Neural cell (in vitro differentiated cells): ENCODE measurements around the gene HP. TPM values are rescaled to one million over a fixed set of nuclear protein-coding genes. Genes with fewer than 3 reads are reported as not detected.
A peak's percentile ranks its signal among the peaks of the same experiment; 100 is the strongest.

Experiments
- H2AFZ ChIP-seq: fragments of 200-600, 300-800 bp; sonication (generic), shearing (Covaris generic); 2 replicates; pipeline ENCODE4 v1.6.0; 2014; ENCODE audit warnings: low read depth, mild to moderate bottlenecking, antibody characterized with exemption, low read length, moderate library complexity
- H3F3A ChIP-seq: fragments of 200-600 bp; shearing (Covaris generic); 2 replicates; pipeline ENCODE4 v1.6.1; 2016; ENCODE audit warnings: mild to moderate bottlenecking, moderate library complexity, mixed read lengths, antibody characterized with exemption, low read length; ENCODE audit not compliant: insufficient read depth, poor library complexity, severe bottlenecking
- H3K27ac ChIP-seq: fragments of 200-600, 300-800 bp; sonication (generic), shearing (Covaris generic); 2 replicates; pipeline ENCODE4 v1.5.1; 2014; ENCODE audit warnings: mild to moderate bottlenecking, low read length, moderate library complexity
- H3K27me3 ChIP-seq: fragments of 300-800, 200-600 bp; sonication (generic), shearing (Covaris generic); 2 replicates; pipeline ENCODE4 v1.6.0; 2014; ENCODE audit warnings: mild to moderate bottlenecking, low read depth, low read length, moderate library complexity; ENCODE audit not compliant: insufficient read depth
- H3K36me3 ChIP-seq: fragments of 300-800, 200-600 bp; sonication (generic), shearing (Covaris generic); 2 replicates; pipeline ENCODE4 v1.5.1; 2014; ENCODE audit warnings: mild to moderate bottlenecking, antibody characterized with exemption, low read length, moderate library complexity; ENCODE audit not compliant: insufficient read depth
- H3K4me2 ChIP-seq: fragments of 300-800, 200-600 bp; sonication (generic), shearing (Covaris generic); 2 replicates; pipeline ENCODE4 v1.6.0; 2014; ENCODE audit warnings: mild to moderate bottlenecking, low read length
- H3K4me3 ChIP-seq: fragments of 300-800, 200-600 bp; sonication (generic), shearing (Covaris generic); 2 replicates; pipeline ENCODE4 v1.5.1; 2014; ENCODE audit warnings: mild to moderate bottlenecking, low read length, moderate library complexity
- H3K79me2 ChIP-seq: fragments of 200-600 bp; shearing (Covaris generic); replicated peaks from 2 replicates; pipeline ENCODE4 v1.6.0; 2014; ENCODE audit warnings: mild to moderate bottlenecking, low read length, moderate library complexity; ENCODE audit not compliant: insufficient read depth
- H3K9ac ChIP-seq: fragments of 300-800, 200-600 bp; sonication (generic), shearing (Covaris generic); 2 replicates; pipeline ENCODE4 v1.6.1; 2016; ENCODE audit warnings: mild to moderate bottlenecking, low read length, mixed read lengths
- H3K9me2 ChIP-seq: fragments of 200-600 bp; shearing (Covaris generic); 2 replicates; pipeline ENCODE4 v1.6.1; 2016; ENCODE audit warnings: mild to moderate bottlenecking, low read length, mixed read lengths; ENCODE audit not compliant: insufficient read depth
- H3K9me3 ChIP-seq: fragments of 200-600, 300-800 bp; sonication (generic), shearing (Covaris generic); 2 replicates; pipeline ENCODE4 v1.6.1; 2016; ENCODE audit warnings: mild to moderate bottlenecking, mixed run types, low read length, moderate library complexity, mixed read lengths
- H4K20me1 ChIP-seq: fragments of 200-600 bp; shearing (Covaris generic); 2 replicates; pipeline ENCODE4 v1.6.1; 2016; ENCODE audit warnings: mild to moderate bottlenecking, mixed run types; ENCODE audit not compliant: insufficient read depth
- CTCF ChIP-seq: fragments of 450-650 bp; IDR thresholded peaks from 2 replicates; pipeline ENCODE4 v1.5.1; 2014; ENCODE audit warnings: antibody characterized with exemption, mild to moderate bottlenecking, moderate library complexity; ENCODE audit not compliant: poor library complexity, severe bottlenecking
- EP300 ChIP-seq: fragments of 450-650 bp; conservative IDR thresholded peaks from 2 replicates; pipeline ENCODE4 v1.6.1; 2014; ENCODE audit warnings: antibody characterized with exemption, mild to moderate bottlenecking, moderate library complexity; ENCODE audit not compliant: poor library complexity, severe bottlenecking
- EZH2 ChIP-seq: fragments of 200-600, 300-800 bp; shearing (Covaris generic), sonication (generic); IDR thresholded peaks from 2 replicates; pipeline ENCODE4 v1.6.1; 2014; ENCODE audit warnings: antibody characterized with exemption, low read length, borderline replicate concordance, mild to moderate bottlenecking; ENCODE audit not compliant: insufficient read depth, poor library complexity, severe bottlenecking
- MXI1 ChIP-seq: fragments of 450-650 bp; conservative IDR thresholded peaks from 2 replicates; pipeline ENCODE4 v1.6.1; 2014; ENCODE audit warnings: antibody characterized with exemption, mild to moderate bottlenecking; ENCODE audit not compliant: poor library complexity, severe bottlenecking
- POLR2AphosphoS5 ChIP-seq: IDR thresholded peaks from 2 replicates; pipeline ENCODE4 v1.6.1; 2012
- RAD21 ChIP-seq: fragments of 450-650 bp; conservative IDR thresholded peaks from 2 replicates; pipeline ENCODE4 v1.6.1; 2014; ENCODE audit warnings: antibody characterized with exemption, mild to moderate bottlenecking, moderate library complexity
- SMC3 ChIP-seq: fragments of 450-650 bp; conservative IDR thresholded peaks from 2 replicates; pipeline ENCODE4 v1.6.1; 2014; ENCODE audit warnings: antibody characterized with exemption, mild to moderate bottlenecking, moderate library complexity; ENCODE audit not compliant: poor library complexity
- TAF1 ChIP-seq: IDR thresholded peaks from 2 replicates; pipeline ENCODE4 v1.6.1; 2012; ENCODE audit warnings: low read depth
- polyA plus RNA-seq: library from polyadenylated mRNA; depleted of rRNA; stranded (reverse); fragments of >200 nt; gene quantifications from 2 replicates; pipeline ENCODE4 v1.2.3, GENCODE V29; 2014
- TF ChIP-seq, protein P1 (sequence below): IDR thresholded peaks from 2 replicates; pipeline ENCODE4 v1.6.1; 2012; ENCODE audit warnings: borderline replicate concordance

HP gene
- polyA plus RNA-seq, 1 donor from 2014 or later, result not detected

DNA sequence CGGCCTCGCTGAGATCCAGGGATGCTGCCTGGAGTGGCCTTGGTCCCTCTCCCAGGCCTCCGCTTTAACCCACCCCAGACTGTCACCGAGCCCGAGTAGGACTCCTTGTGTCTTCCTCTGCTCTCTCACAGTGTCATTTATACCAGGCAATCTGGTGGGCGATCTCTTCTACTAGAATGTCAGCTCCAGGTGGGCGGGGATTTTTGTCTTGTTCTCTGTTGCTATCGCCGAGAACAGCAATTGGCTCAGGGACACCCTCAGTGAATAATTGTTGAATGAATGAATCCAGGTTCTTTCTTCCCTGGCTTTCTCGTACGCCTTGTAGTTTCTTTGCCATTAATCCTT lies 39.9 kb downstream of the HP start:
- peak overlapping the region; percentile 66 for H2AFZ ChIP-seq
- peaks cover 46% of the 10 kb centered on the region for H3K79me2 ChIP-seq
- no peaks in the 10 kb centered on the region for H3F3A ChIP-seq
- H3K9ac ChIP-seq, result peak overlapping the region; percentile 96
- H4K20me1 ChIP-seq, result no peaks in the 10 kb centered on the region
- peak overlapping the region; percentile 57 for H3K4me2 ChIP-seq
- TF ChIP-seq POLR2AphosphoS5, result no peak
- TF ChIP-seq, protein P1, sequence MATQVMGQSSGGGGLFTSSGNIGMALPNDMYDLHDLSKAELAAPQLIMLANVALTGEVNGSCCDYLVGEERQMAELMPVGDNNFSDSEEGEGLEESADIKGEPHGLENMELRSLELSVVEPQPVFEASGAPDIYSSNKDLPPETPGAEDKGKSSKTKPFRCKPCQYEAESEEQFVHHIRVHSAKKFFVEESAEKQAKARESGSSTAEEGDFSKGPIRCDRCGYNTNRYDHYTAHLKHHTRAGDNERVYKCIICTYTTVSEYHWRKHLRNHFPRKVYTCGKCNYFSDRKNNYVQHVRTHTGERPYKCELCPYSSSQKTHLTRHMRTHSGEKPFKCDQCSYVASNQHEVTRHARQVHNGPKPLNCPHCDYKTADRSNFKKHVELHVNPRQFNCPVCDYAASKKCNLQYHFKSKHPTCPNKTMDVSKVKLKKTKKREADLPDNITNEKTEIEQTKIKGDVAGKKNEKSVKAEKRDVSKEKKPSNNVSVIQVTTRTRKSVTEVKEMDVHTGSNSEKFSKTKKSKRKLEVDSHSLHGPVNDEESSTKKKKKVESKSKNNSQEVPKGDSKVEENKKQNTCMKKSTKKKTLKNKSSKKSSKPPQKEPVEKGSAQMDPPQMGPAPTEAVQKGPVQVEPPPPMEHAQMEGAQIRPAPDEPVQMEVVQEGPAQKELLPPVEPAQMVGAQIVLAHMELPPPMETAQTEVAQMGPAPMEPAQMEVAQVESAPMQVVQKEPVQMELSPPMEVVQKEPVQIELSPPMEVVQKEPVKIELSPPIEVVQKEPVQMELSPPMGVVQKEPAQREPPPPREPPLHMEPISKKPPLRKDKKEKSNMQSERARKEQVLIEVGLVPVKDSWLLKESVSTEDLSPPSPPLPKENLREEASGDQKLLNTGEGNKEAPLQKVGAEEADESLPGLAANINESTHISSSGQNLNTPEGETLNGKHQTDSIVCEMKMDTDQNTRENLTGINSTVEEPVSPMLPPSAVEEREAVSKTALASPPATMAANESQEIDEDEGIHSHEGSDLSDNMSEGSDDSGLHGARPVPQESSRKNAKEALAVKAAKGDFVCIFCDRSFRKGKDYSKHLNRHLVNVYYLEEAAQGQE, result no peak
- no peak for TF ChIP-seq TAF1
- no peak for TF ChIP-seq EP300
- TF ChIP-seq RAD21, result no peak
- no peak for TF ChIP-seq CTCF
- no peak for TF ChIP-seq MXI1
- no peak for TF ChIP-seq EZH2
- TF ChIP-seq SMC3, result no peak
- peak overlapping the region; percentile 80 for H3K4me3 ChIP-seq
- H3K9me3 ChIP-seq, result no peaks in the 10 kb centered on the region
- H3K27me3 ChIP-seq, result no peaks in the 10 kb centered on the region
- H3K9me2 ChIP-seq, result no peaks in the 10 kb centered on the region
- peak overlapping the region; percentile 94 for H3K27ac ChIP-seq
- H3K36me3 ChIP-seq, result no peaks in the 10 kb centered on the region

GRCh38 chr16:72098936-72099335 lies 44.6 kb downstream of the HP start:
- TF ChIP-seq TAF1 (no peak), RAD21 (no peak), POLR2AphosphoS5 (no peak), MXI1 (no peak), CTCF (no peak), EP300 (no peak), EZH2 (no peak), SMC3 (no peak)
- TF ChIP-seq, protein P1, result no peak
- Histone ChIP-seq H3K9me3 (no peaks in the 10 kb centered on the region), H2AFZ (no peak overlapping the region), H3F3A (no peaks in the 10 kb centered on the region), H3K9me2 (no peaks in the 10 kb centered on the region), H3K4me2 (no peak overlapping the region), H3K79me2 (peaks cover 26% of the 10 kb centered on the region), H3K27me3 (no peaks in the 10 kb centered on the region), H3K9ac (no peak overlapping the region), H3K36me3 (peaks cover 7% of the 10 kb centered on the region), H4K20me1 (no peaks in the 10 kb centered on the region), H3K4me3 (no peak overlapping the region), H3K27ac (no peak overlapping the region)
